ENCODE results near the gene TNS3. TPM values are rescaled to one million over a fixed set of nuclear protein-coding genes. Genes with fewer than 3 reads are reported as not detected.

Gene TNS3
- total and polyA plus RNA-seq, 9 of the 15 experiments (the other 6 are each of a cell fraction or from before 2014, with no cell fraction given), result 0.20 TPM; not detected in 8

- TF ChIP-seq HDAC2 (IDR thresholded peaks at IDR 0.05), result no peak
- no peak for TF ChIP-seq CTCF (IDR thresholded peaks at IDR 0.05 in 2 of 3, conservative IDR thresholded peaks at IDR 0.05 in 1 of 3; ENCODE audit: insufficient read depth in 2 of 3, low read depth in 1 of 3, low read length in 3 of 3)
- no peak for TF ChIP-seq ELK3 (CRISPR knock-in tag; IDR thresholded peaks at IDR 0.05)
- peak; percentile 63 for TF ChIP-seq ZNF316 (IDR thresholded peaks at IDR 0.05)
- TF ChIP-seq ID3 (CRISPR knock-in tag; IDR thresholded peaks at IDR 0.05), result no peak
- no peak for TF ChIP-seq ID3 (tag; IDR thresholded peaks at IDR 0.05)
- no peak for TF ChIP-seq PBX2 (CRISPR knock-in tag; IDR thresholded peaks at IDR 0.05; ENCODE audit: low read depth)
- TF ChIP-seq PBX2 (tag; conservative IDR thresholded peaks at IDR 0.05; ENCODE audit: low read depth), result no peak
- TF ChIP-seq ZMIZ1 (IDR thresholded peaks at IDR 0.05; ENCODE audit: low read depth in 2 of 2, low read length in 2 of 2), result no peak
- TF ChIP-seq SMARCA5 (IDR thresholded peaks at IDR 0.05), result peak; percentile 81; the same call in 1 of the 2 replicates
- TF ChIP-seq C11orf30 (IDR thresholded peaks at IDR 0.05; ENCODE audit: low read depth), result peak; percentile 72
- TF ChIP-seq NCOR1 (IDR thresholded peaks at IDR 0.05), result no peak
- TF ChIP-seq ZNF707 (CRISPR knock-in tag; conservative IDR thresholded peaks at IDR 0.05), result no peak
- 0 out of 2 replicates have a peak, but pooled peaks have one; percentile 27 for TF ChIP-seq SOX6 (IDR thresholded peaks at IDR 0.05)
- peak; percentile 25; the same call in 1 of the 2 replicates for TF ChIP-seq ESRRA (IDR thresholded peaks at IDR 0.05; ENCODE audit: borderline replicate concordance, low read depth)
- no peak for TF ChIP-seq CC2D1A (IDR thresholded peaks at IDR 0.05)
- no peak for TF ChIP-seq TEAD1 (CRISPR knock-in tag; IDR thresholded peaks at IDR 0.05)
- no peak for TF ChIP-seq ZNF785 (CRISPR knock-in tag; IDR thresholded peaks at IDR 0.05)
Observed at GRCh38 chr7:47474937-47475879, 106.7 kb downstream of the TNS3 start (continued).
